Measurements from ENCODE around the gene DMBT1.

Gene DMBT1

DNA sequence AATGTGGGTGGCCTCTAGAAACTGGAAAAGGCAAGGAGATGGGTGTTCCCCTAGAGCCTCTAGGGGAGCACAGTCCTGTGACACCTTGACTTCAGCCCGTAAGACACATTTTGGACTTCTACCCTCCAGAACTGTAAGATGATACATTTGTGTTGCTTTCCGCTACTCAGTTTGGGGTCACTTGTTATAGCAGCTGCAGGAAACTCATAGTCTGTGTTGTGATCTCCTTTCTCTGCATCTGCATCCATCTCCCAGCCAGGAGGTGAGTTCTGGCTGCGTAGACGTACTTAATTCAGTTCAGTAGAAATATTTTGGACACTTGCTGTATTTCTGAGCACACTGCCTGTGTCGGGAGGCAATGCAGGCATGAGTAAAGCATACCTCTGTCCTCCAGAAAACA, 29.3 kb upstream of the DMBT1 start:
- DNase-seq (ENCODE audit: low read depth): no peak
- TF ChIP-seq, protein P1, sequence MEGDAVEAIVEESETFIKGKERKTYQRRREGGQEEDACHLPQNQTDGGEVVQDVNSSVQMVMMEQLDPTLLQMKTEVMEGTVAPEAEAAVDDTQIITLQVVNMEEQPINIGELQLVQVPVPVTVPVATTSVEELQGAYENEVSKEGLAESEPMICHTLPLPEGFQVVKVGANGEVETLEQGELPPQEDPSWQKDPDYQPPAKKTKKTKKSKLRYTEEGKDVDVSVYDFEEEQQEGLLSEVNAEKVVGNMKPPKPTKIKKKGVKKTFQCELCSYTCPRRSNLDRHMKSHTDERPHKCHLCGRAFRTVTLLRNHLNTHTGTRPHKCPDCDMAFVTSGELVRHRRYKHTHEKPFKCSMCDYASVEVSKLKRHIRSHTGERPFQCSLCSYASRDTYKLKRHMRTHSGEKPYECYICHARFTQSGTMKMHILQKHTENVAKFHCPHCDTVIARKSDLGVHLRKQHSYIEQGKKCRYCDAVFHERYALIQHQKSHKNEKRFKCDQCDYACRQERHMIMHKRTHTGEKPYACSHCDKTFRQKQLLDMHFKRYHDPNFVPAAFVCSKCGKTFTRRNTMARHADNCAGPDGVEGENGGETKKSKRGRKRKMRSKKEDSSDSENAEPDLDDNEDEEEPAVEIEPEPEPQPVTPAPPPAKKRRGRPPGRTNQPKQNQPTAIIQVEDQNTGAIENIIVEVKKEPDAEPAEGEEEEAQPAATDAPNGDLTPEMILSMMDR (IDR thresholded peaks at IDR 0.05; ENCODE audit: low read length, missing control alignments): no peak
- H3K4me3 ChIP-seq (replicated peaks; ENCODE audit: low read depth, low read length): no peak overlapping the region

DNA sequence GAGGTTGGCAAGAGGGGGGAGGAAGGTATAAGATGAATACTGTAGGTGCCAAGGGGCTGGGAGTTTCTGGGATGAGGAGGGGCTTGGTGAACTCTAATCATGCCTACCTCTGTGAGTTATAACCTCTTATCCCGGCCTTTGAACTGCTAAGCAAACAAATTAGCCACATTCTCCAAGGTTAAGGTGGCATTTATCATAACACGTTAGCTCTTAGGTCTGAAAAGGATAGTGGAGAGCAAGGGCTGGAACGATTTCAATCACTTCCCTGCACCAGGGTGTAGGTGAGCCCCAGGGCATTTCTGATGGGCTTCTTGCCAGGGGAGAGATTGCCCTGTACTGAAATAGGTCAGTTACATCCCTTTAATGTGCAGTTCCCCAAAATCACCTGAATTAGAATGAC, 28.6 kb upstream of the DMBT1 start:
- TF ChIP-seq, protein P1 (IDR thresholded peaks at IDR 0.05; ENCODE audit: low read length, missing control alignments): no peak
- H3K4me3 ChIP-seq (replicated peaks; ENCODE audit: low read depth, low read length): no peak overlapping the region
- no peak for DNase-seq (ENCODE audit: low read depth)

DNA sequence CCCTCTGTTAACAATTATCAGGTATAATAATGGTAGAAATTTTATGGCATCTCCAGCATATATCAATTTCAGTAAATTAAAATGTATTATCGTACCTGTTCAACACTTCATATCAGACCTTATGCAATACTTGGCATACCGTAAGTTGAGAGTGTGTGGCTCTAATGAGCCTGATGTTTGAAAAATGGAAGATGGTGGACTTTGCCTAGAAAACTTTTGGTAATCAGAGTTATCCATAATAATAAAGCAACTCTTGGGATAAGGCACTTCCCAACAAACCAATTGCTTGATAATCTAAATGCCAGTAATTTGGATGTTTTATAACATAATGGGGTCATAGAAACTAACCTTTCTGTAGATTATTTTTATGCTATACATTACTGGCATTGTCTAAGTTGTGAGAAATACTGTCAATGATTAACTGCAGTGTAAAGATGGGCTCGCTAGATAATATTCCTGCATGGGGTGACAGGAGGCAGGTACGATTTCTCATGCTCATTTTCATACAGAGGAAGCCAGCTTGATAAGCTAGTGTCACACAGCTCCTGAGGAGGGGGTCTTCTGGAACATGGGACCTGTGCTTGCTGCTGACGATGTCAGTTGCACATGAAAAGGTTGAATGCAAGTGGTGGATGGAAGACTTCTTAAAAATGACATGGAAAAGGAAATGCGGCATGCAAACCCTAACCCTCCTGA, 27.8 kb upstream of the DMBT1 start:
- no peak overlapping the region for H3K4me3 ChIP-seq (replicated peaks; ENCODE audit: low read depth, low read length)
- no peak for DNase-seq (ENCODE audit: low read depth)
- TF ChIP-seq, protein P1 (IDR thresholded peaks at IDR 0.05; ENCODE audit: low read length, missing control alignments): no peak

DNA sequence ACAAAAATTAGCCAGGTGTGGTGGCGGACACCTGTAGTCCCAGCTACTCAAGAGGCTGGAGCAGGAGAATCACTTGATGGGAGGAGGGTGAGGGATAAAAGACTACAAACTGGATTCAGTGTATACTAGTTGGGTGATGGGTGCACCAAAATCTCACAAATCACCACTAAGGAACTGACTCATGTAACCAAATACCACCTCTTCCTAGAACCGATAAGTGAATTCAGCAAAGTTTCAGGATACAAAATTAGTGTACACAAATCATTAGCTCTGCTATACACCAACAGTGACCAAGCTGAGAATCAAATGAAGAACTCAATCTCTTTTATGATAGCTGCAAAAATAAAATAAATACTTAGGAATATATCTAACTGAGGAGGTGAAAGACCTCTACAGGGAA, 23.0 kb upstream of the DMBT1 start:
- H3K4me3 ChIP-seq (replicated peaks; ENCODE audit: low read depth, low read length): no peak overlapping the region
- DNase-seq (ENCODE audit: low read depth): no peak
- TF ChIP-seq, protein P1 (IDR thresholded peaks at IDR 0.05; ENCODE audit: low read length, missing control alignments): no peak

DNA sequence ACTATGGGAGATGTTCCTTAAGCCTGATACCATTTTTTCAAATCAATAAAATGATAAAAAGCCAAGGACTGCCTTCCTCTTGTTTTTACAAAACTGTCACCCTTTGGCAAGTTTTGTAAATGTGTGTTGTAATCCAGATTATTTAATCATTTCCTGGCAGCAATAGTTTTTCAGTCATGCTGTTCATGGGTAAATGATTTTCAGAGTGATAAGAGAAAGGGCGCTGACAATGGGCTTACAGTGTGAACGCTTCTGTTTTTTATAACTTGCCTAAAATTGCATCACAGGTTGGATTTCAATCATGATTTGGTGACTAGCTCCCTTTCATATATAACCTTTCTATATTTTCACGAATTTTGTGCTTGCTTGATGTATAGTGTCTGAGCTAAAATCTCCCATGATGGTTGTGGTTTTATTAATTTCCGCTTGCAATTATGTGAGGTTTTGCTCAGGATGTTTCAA, 19.0 kb upstream of the DMBT1 start:
- DNase-seq (ENCODE audit: low read depth): peak; percentile 49
- TF ChIP-seq, protein P1 (IDR thresholded peaks at IDR 0.05; ENCODE audit: low read length, missing control alignments): no peak
- H3K4me3 ChIP-seq (replicated peaks; ENCODE audit: low read depth, low read length): no peak overlapping the region

DNA sequence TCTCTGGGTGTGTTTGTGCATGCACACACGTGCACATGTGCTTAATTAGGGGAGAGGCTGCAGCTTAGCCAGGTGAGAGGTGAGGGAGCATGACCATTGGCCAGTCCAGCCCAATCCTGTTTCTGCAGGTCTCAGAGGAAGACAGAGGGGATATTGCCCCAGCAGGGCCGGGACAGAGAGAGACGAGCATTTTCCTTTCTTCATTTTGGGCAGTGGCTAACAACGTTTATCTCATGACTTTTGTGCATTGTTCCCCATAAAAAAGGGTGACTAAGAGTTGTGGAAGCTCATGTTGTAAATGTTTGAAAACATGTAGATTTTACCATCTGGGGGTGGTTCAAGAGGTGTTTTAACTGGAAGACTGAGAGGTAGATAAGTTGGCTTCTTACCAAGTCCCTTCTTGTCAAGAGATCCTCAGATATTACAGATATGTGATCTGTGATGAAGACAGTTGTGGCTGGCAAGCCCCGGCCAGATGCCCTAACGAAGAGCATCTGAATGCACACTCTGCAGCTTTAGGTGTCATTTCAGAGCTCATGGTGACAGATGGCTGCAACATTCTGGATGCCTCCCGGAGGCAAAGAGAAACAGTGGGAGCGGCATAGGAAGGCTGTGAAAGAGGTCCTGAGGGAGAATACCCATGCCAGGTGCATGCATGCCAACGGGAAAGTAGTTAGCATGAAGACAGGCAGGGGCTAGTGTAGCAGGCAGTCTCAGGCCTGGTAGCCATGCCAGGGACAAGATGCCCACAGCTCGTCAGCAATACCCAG, 16.7 kb upstream of the DMBT1 start:
- TF ChIP-seq, protein P1 (IDR thresholded peaks at IDR 0.05; ENCODE audit: low read length, missing control alignments): no peak
- no peak overlapping the region for H3K4me3 ChIP-seq (replicated peaks; ENCODE audit: low read depth, low read length)

More for the DNA sequence above, 16.7 kb upstream of the DMBT1 start:
- no peak for DNase-seq (ENCODE audit: low read depth)
